HCT116 (cell line): ENCODE results near the gene PHACTR1. TPM values are rescaled to one million over a fixed set of nuclear protein-coding genes. Genes with fewer than 3 reads are reported as not detected.

Source experiments
- ATAC-seq: fragments of 200-7000 bp; cut with Tn5 transposase; 2 replicates; pipeline ENCODE4 v1.9.1; 2020; ENCODE audit warnings: mild to moderate bottlenecking, moderate library complexity
- BruUV-seq: library from RNA; stranded (reverse); fragments of 400-500 nt; replicated peaks from 2 replicates; lab custom pipeline; 2021; lab: Mats Ljungman, UMichigan
- CTCF ChIA-PET: fragments of 300-600 bp; sonication (Branson Sonifier 250); formaldehyde crosslinking; loops from one replicate; lab custom pipeline; 2021; ENCODE audit warnings: antibody characterized with exemption; lab: Charles Lee
- POLR2A ChIA-PET: fragments of 300-600, 350-600 bp; sonication (Branson Sonifier 250); formaldehyde crosslinking; loops from one replicate; lab custom pipeline; 2021; ENCODE audit warnings: antibody characterized with exemption; lab: Charles Lee
- RAD21 ChIA-PET, 2 experiments: fragments of 300-600 bp; sonication (Branson Sonifier 250); formaldehyde crosslinking; loops; one replicate each; lab custom pipeline; 2023; ENCODE audit warnings: low total read pairs in 2 of 2; ENCODE audit not compliant: uncharacterized antibody in 2 of 2, unreplicated experiment in 2 of 2, low non-redundant PET in 1 of 2; lab: Charles Lee
- DNase-seq: peaks from one replicate; pipeline ENCODE4 v3.0.0-alpha.2; 2010; ENCODE audit warnings: low read depth, low spot score
- H2AFZ ChIP-seq: fragments of 200-600 bp; shearing (Covaris generic), sonication (generic); 2 replicates; pipeline ENCODE4 v1.6.1; 2017; ENCODE audit warnings: low read depth, mixed run types, mixed read lengths, antibody characterized with exemption, low read length; ENCODE audit not compliant: poor library complexity, severe bottlenecking
- H3K27ac ChIP-seq: 2 replicates; pipeline ENCODE4 v1.5.1; 2012; ENCODE audit warnings: low read depth, low read length
- H3K27me3 ChIP-seq: fragments of 200-600 bp; sonication (generic); 2 replicates; pipeline ENCODE4 v1.6.1; 2016; ENCODE audit warnings: mixed run types, low read length, mixed read lengths; ENCODE audit not compliant: insufficient read depth
- H3K36me3 ChIP-seq, 2 experiments: fragments of 200-500 bp in 1 of 2; fragments of 200-600 bp in 1 of 2; sonication (Bioruptor generic) in 1 of 2; sonication (generic) in 1 of 2; 2 replicates each; pipeline versions ENCODE4 v1.5.1 to v1.6.1; 2014 to 2016; ENCODE audit warnings: low read length in 2 of 2, inconsistent platforms in 1 of 2, mixed read lengths in 1 of 2, mixed run types in 1 of 2; ENCODE audit not compliant: insufficient read depth in 2 of 2, control insufficient read depth in 1 of 2
- H3K4me1 ChIP-seq, 2 experiments: fragments of 200-600 bp in 1 of 2; sonication (generic) in 1 of 2; 2 replicates each; pipeline versions ENCODE4 v1.5.1 to v1.6.1; 2012 to 2017; ENCODE audit warnings: low read length in 2 of 2, inconsistent platforms in 1 of 2, mild to moderate bottlenecking in 1 of 2, mixed read lengths in 1 of 2, mixed run types in 1 of 2, moderate library complexity in 1 of 2; ENCODE audit not compliant: insufficient read depth in 2 of 2, control insufficient read depth in 1 of 2
- H3K4me2 ChIP-seq: fragments of 200-600 bp; sonication (generic); 2 replicates; pipeline ENCODE4 v1.6.1; 2017; ENCODE audit warnings: mixed run types, low read length, mixed read lengths
- H3K4me3 ChIP-seq, 2 experiments: fragments of 200-600 bp in 1 of 2; sonication (generic) in 1 of 2; replicated peaks in 1 of 2; 2 replicates each; pipeline ENCODE4 v1.5.1; 2011 to 2016; ENCODE audit warnings: low read length in 2 of 2, control low read depth in 1 of 2, low read depth in 1 of 2, mild to moderate bottlenecking in 1 of 2, mixed read lengths in 1 of 2, mixed run types in 1 of 2
- H3K79me2 ChIP-seq: fragments of 200-600 bp; sonication (generic); 2 replicates; pipeline ENCODE4 v1.6.1; 2017; ENCODE audit warnings: mild to moderate bottlenecking, mixed run types, low read length, moderate library complexity, mixed read lengths; ENCODE audit not compliant: insufficient read depth
- H3K9ac ChIP-seq: fragments of 200-600 bp; sonication (generic); 2 replicates; pipeline ENCODE4 v1.6.1; 2016; ENCODE audit warnings: low read length, mixed read lengths
- H3K9me2 ChIP-seq: fragments of 200-600 bp; sonication (generic), shearing (Covaris generic); 2 replicates; pipeline ENCODE4 v1.6.1; 2017; ENCODE audit warnings: mixed run types, mild to moderate bottlenecking, moderate library complexity; ENCODE audit not compliant: insufficient read depth
- H3K9me3 ChIP-seq, 2 experiments: fragments of 200-500 bp in 1 of 2; fragments of 200-600 bp in 1 of 2; sonication (Bioruptor generic) in 1 of 2; sonication (generic) in 1 of 2; 2 replicates each; pipeline ENCODE4 v1.6.1; 2014 to 2017; ENCODE audit warnings: low read length in 2 of 2, mixed read lengths in 2 of 2, inconsistent platforms in 1 of 2, low read depth in 1 of 2, mild to moderate bottlenecking in 1 of 2, mixed run types in 1 of 2, moderate library complexity in 1 of 2; ENCODE audit not compliant: control insufficient read depth in 1 of 2, insufficient read depth in 1 of 2
- H4K20me1 ChIP-seq: fragments of 200-600 bp; sonication (generic), shearing (Covaris generic); 2 replicates; pipeline ENCODE4 v1.6.1; 2017; ENCODE audit warnings: mixed run types, mild to moderate bottlenecking, moderate library complexity; ENCODE audit not compliant: insufficient read depth
- ATF3 ChIP-seq: IDR thresholded peaks from 2 replicates; pipeline ENCODE4 v1.6.1; 2012
- CBX3 ChIP-seq: IDR thresholded peaks from 2 replicates; pipeline ENCODE4 v1.6.1; 2012; ENCODE audit warnings: low read depth
- CEBPB ChIP-seq: IDR thresholded peaks from 2 replicates; pipeline ENCODE4 v1.6.1; 2012; ENCODE audit warnings: low read depth
- CTCF ChIP-seq, 3 experiments: fragments of 200-600 bp in 1 of 3; sonication (generic) in 1 of 3; IDR thresholded peaks in 2 of 3; conservative IDR thresholded peaks in 1 of 3; 2 replicates each; pipeline ENCODE4 v1.5.1; 2012 to 2017; ENCODE audit warnings: low read depth in 2 of 3, low read length in 2 of 3, antibody characterized with exemption in 1 of 3, borderline replicate concordance in 1 of 3, control low read depth in 1 of 3, mild to moderate bottlenecking in 1 of 3, mixed read lengths in 1 of 3, mixed run types in 1 of 3, moderate library complexity in 1 of 3; ENCODE audit not compliant: insufficient read depth in 1 of 3
- EGR1 ChIP-seq: IDR thresholded peaks from 2 replicates; pipeline ENCODE4 v1.6.1; 2012; ENCODE audit warnings: low read depth
- ELF1 ChIP-seq: IDR thresholded peaks from 2 replicates; pipeline ENCODE4 v1.6.1; 2012; ENCODE audit warnings: low read depth, borderline replicate concordance
- FOSL1 ChIP-seq: IDR thresholded peaks from 2 replicates; pipeline ENCODE4 v1.6.1; 2012; ENCODE audit warnings: low read depth
- MAX ChIP-seq: IDR thresholded peaks from 2 replicates; pipeline ENCODE4 v1.6.1; 2012
- POLR2AphosphoS5 ChIP-seq: IDR thresholded peaks from 2 replicates; pipeline ENCODE4 v1.6.1; 2011; ENCODE audit warnings: mild to moderate bottlenecking, low read depth, low read length, moderate library complexity
- RAD21 ChIP-seq: IDR thresholded peaks from 2 replicates; pipeline ENCODE4 v1.6.1; 2012; ENCODE audit warnings: low read depth, mild to moderate bottlenecking
- SIN3A ChIP-seq: IDR thresholded peaks from 2 replicates; pipeline ENCODE4 v1.6.1; 2012; ENCODE audit warnings: low read depth
- SRF ChIP-seq: IDR thresholded peaks from 2 replicates; pipeline ENCODE4 v1.6.1; 2012; ENCODE audit warnings: low read depth
- TCF7L2 ChIP-seq: IDR thresholded peaks from 2 replicates; pipeline ENCODE4 v1.7.0; 2011; ENCODE audit warnings: borderline replicate concordance, inconsistent platforms; ENCODE audit not compliant: insufficient read depth, insufficient read length; ENCODE audit errors: extremely low read depth
- YY1 ChIP-seq: IDR thresholded peaks from 2 replicates; pipeline ENCODE4 v1.6.1; 2011; ENCODE audit warnings: low read length, low read depth, moderate library complexity, mild to moderate bottlenecking; ENCODE audit not compliant: insufficient replicate concordance; ENCODE audit errors: extremely low read depth
- ZBTB33 ChIP-seq: IDR thresholded peaks from 2 replicates; pipeline ENCODE4 v1.6.1; 2011; ENCODE audit warnings: mild to moderate bottlenecking, low read length, moderate library complexity; ENCODE audit not compliant: insufficient replicate concordance; ENCODE audit errors: extremely low read depth
- ZNF274 ChIP-seq: fragments of 200-500 bp; sonication (Bioruptor generic); IDR thresholded peaks from 2 replicates; pipeline ENCODE4 v1.6.1; 2014; ENCODE audit warnings: mild to moderate bottlenecking, low read depth, low read length, inconsistent platforms
- intact Hi-C: fragments of 100-400 bp; cut with micrococcal nuclease; formaldehyde crosslinking; loops from 2 replicates; pipeline ENCODE4 v1.10.0; 2022
- total RNA-seq: library from RNA; stranded (reverse); gene quantifications from one replicate; pipeline ENCODE4 v1.2.1, GENCODE V29; 2021; ENCODE audit not compliant: unreplicated experiment
- TF ChIP-seq, protein P1 (sequence below): IDR thresholded peaks from 2 replicates; pipeline ENCODE4 v1.6.1; 2012; ENCODE audit warnings: low read depth

The PHACTR1 gene
- total RNA-seq, 1 experiment from 2014 or later = 0.17 TPM

- H3K27me3 ChIP-seq = peaks cover 13% of the 10 kb centered on the region; the same call in 1 of the 2 replicates
- no peak overlapping the region for H3K27ac ChIP-seq
- ChIA-PET CTCF (no interaction called here), POLR2A (no interaction called here), RAD21 (no interaction called here)
- no peak overlapping the region for H3K4me2 ChIP-seq
- BruUV-seq = no TSS peak
- H2AFZ ChIP-seq = no peak overlapping the region
- no peak overlapping the region for H3K4me3 ChIP-seq
- H3K36me3 ChIP-seq = no peaks in the 10 kb centered on the region
- TF ChIP-seq EGR1 (no peak), CTCF (IDR thresholded peaks at IDR 0.05 in 2 of 3, conservative IDR thresholded peaks at IDR 0.05 in 1 of 3; ENCODE audit: borderline replicate concordance in 1 of 3, insufficient read depth in 1 of 3, low read depth in 2 of 3, low read length in 2 of 3) (no peak), ATF3 (no peak), RAD21 (no peak), ELF1 (no peak), ZNF274 (no peak), YY1 (no peak), CBX3 (no peak), TCF7L2 (no peak), POLR2AphosphoS5 (no peak), FOSL1 (no peak), MAX (no peak), SIN3A (no peak), ZBTB33 (no peak), SRF (no peak), CEBPB (no peak)
- TF ChIP-seq, protein P1, sequence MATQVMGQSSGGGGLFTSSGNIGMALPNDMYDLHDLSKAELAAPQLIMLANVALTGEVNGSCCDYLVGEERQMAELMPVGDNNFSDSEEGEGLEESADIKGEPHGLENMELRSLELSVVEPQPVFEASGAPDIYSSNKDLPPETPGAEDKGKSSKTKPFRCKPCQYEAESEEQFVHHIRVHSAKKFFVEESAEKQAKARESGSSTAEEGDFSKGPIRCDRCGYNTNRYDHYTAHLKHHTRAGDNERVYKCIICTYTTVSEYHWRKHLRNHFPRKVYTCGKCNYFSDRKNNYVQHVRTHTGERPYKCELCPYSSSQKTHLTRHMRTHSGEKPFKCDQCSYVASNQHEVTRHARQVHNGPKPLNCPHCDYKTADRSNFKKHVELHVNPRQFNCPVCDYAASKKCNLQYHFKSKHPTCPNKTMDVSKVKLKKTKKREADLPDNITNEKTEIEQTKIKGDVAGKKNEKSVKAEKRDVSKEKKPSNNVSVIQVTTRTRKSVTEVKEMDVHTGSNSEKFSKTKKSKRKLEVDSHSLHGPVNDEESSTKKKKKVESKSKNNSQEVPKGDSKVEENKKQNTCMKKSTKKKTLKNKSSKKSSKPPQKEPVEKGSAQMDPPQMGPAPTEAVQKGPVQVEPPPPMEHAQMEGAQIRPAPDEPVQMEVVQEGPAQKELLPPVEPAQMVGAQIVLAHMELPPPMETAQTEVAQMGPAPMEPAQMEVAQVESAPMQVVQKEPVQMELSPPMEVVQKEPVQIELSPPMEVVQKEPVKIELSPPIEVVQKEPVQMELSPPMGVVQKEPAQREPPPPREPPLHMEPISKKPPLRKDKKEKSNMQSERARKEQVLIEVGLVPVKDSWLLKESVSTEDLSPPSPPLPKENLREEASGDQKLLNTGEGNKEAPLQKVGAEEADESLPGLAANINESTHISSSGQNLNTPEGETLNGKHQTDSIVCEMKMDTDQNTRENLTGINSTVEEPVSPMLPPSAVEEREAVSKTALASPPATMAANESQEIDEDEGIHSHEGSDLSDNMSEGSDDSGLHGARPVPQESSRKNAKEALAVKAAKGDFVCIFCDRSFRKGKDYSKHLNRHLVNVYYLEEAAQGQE = no peak
- intact Hi-C loops = no loop called here
- no peaks in the 10 kb centered on the region for H3K9me3 ChIP-seq
- H3K9me2 ChIP-seq = no peaks in the 10 kb centered on the region
- no peak overlapping the region for H3K9ac ChIP-seq
- DNase-seq (no peak), ATAC-seq (no peak)
- H4K20me1 ChIP-seq = no peaks in the 10 kb centered on the region
- no peaks in the 10 kb centered on the region for H3K79me2 ChIP-seq
- H3K4me1 ChIP-seq = no peaks in the 10 kb centered on the region
These were observed 17.3 kb downstream of the PHACTR1 start for GRCh38 chr6:12733876-12734275.
